GM12864 (cell line): ENCODE data around the gene CHCHD6.

Experiments used
- DNase-seq: peaks from one replicate; pipeline ENCODE4 v3.0.0-alpha.2; 2011; ENCODE audit warnings: low read depth
- H3K4me3 ChIP-seq: 2 replicates; pipeline ENCODE4 v1.5.1; 2011; ENCODE audit warnings: mild to moderate bottlenecking, low read depth, low read length, control low read depth
- TF ChIP-seq, protein P1 (sequence below): IDR thresholded peaks from 2 replicates; pipeline ENCODE4 v1.5.1; 2011; ENCODE audit warnings: low read depth, mild to moderate bottlenecking, moderate library complexity, low read length, control low read depth, inconsistent platforms; ENCODE audit errors: missing control alignments

Gene CHCHD6

DNA sequence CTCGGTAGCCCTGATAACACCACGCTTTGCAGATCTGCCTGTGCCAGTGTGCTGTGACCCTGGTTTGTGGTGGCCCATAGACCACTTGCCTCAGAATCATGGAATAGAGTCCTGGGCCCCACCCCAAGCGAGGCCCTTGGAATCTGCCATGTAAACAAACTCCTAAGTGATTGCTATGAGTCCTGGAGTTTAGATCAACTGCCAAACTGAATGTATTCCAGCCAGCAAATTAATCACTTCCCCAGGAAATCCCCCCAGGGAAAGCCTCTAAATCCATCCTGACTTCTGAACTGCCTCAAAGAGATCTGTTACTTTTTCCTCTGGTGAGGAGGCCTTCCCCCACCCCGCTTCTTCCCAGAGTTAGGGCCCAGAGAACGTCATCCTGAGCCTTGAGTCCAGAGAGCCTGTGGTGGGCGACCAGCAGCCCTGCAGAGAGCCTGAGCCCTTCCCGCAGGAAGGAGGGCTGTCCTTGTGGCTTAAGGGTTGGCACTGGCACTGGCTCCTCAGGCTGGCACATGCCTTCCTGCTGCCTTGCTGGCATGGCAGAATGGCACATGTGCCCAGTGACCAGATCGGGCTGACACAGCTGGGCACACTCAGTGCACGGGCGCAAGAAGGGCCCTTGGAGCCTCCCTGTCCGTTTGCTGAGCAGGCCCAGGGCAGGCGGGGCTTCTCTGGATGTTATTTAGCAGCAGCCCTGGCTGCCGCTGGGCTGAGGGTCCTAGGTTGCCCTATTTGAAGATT is 228.3 kb downstream of the CHCHD6 start:
- no peak overlapping the region for H3K4me3 ChIP-seq
- no peak for DNase-seq
- TF ChIP-seq, protein P1, sequence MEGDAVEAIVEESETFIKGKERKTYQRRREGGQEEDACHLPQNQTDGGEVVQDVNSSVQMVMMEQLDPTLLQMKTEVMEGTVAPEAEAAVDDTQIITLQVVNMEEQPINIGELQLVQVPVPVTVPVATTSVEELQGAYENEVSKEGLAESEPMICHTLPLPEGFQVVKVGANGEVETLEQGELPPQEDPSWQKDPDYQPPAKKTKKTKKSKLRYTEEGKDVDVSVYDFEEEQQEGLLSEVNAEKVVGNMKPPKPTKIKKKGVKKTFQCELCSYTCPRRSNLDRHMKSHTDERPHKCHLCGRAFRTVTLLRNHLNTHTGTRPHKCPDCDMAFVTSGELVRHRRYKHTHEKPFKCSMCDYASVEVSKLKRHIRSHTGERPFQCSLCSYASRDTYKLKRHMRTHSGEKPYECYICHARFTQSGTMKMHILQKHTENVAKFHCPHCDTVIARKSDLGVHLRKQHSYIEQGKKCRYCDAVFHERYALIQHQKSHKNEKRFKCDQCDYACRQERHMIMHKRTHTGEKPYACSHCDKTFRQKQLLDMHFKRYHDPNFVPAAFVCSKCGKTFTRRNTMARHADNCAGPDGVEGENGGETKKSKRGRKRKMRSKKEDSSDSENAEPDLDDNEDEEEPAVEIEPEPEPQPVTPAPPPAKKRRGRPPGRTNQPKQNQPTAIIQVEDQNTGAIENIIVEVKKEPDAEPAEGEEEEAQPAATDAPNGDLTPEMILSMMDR: no peak

DNA sequence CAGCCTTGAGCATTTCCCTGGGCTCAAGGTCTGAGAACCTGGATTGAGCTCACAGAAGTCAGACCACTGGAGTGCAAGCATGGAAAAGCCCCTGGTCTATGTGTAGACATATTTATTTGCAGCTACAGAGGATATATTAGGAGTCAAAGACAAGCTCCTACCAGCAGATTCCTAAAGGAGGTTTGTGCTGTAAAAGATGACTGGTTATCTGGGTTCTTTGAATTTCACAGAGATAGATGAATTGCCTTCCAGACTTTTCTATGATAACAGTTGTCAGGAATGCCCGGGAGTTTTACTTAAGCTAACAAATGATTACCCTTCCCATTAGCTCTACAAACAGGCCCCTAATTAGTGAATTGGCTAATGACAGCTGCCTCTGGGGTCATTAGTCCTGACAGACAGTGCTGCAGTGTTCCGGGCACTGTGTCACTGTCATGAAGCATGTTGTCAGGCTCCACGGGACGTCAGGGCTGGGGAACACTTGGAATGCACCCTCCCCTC is 230.0 kb downstream of the CHCHD6 start:
- no peak for DNase-seq
- TF ChIP-seq, protein P1: no peak

GRCh38 chr3:126934991-126935390 is 231.0 kb downstream of the CHCHD6 start:
- no peak overlapping the region for H3K4me3 ChIP-seq
- TF ChIP-seq, protein P1: no peak
- no peak for DNase-seq

More for the DNA sequence above, 230.0 kb downstream of the CHCHD6 start:
- H3K4me3 ChIP-seq: no peak overlapping the region

DNA sequence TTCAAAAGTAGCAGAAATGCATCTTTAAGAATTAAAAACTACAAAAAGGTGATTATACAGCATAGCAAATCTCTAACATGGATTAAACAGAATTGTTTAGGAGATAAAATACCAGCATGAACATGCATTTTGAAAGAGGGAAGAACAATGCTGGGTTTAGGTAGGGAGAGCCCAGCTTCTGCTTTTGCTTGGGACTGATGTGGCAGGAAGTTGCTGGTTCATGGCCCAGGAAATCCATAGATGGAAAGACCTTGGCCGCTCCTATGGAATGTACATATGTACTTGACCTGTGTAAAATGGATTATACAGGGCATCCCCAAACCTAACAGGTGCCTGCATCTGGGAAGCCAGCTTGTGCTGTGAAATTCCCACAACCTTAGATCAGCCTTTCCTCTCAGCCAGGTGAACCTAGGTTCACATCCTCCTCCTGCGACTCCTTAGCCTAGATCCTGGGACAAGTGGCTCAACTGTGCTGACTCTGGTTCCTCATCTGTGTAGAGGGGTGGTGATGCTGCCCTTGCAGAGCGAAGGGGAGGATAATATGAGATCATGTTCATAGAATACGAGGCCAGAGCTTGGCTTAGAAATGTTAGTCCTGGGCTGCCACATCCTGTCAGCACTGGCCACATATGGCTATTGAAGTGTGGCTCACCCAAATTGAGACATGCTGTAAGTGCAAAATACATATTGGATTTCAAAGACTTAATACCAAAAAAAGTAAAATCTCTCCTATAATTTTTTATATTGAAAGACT is 231.9 kb downstream of the CHCHD6 start:
- H3K4me3 ChIP-seq: no peak overlapping the region
- no peak for DNase-seq
- TF ChIP-seq, protein P1: no peak

- H3K4me3 ChIP-seq: no peak overlapping the region
- no peak for DNase-seq
- TF ChIP-seq, protein P1: no peak
These were observed 232.9 kb downstream of the CHCHD6 start for GRCh38 chr3:126936853-126937425.

- H3K4me3 ChIP-seq: no peak overlapping the region
- TF ChIP-seq, protein P1: no peak
- DNase-seq: no peak
These were observed 233.5 kb downstream of the CHCHD6 start for GRCh38 chr3:126937533-126937932.
